ENCODE measurements around the gene PCDHGB3.
A peak's percentile ranks its signal among the peaks of the same experiment; 100 is the strongest.
"Not testable (repeated sequence)": the region's sequence is repeated elsewhere in the genome, so short reads cannot be mapped to it uniquely, and the experiment has no call there.

The PCDHGB3 gene

DNA sequence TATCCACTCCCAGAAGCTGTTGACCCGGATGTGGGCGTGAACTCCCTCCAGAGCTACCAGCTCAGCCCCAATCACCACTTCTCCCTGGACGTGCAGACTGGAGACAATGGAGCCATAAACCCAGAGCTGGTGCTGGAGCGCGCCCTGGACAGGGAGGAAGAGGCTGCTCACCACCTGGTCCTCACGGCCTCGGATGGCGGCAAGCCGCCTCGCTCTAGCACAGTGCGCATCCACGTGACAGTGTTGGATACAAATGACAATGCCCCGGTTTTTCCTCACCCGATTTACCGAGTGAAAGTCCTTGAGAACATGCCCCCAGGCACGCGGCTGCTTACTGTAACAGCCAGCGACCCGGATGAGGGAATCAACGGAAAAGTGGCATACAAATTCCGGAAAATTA is 23.2 kb downstream of the PCDHGB3 start:
- DNase-seq = no peak

DNA sequence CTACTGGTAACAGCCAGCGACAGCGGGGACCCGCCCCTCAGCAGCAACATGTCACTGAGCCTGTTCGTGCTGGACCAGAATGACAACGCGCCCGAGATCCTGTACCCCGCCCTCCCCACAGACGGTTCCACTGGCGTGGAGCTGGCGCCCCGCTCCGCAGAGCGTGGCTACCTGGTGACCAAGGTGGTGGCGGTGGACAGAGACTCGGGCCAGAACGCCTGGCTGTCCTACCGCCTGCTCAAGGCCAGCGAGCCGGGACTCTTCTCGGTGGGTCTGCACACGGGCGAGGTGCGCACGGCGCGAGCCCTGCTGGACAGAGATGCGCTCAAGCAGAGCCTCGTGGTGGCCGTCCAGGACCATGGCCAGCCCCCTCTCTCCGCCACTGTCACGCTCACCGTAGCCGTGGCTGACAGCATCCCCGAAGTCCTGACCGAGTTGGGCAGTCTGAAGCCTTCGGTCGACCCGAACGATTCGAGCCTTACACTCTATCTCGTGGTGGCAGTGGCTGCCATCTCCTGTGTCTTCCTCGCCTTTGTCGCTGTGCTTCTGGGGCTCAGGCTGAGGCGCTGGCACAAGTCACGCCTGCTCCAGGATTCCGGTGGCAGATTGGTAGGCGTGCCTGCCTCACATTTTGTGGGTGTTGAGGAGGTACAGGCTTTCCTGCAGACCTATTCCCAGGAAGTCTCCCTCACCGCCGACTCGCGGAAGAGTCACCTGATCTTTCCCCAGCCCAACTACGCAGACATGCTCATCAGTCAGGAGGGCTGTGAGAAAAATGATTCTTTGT is 24.6 kb downstream of the PCDHGB3 start:
- not testable (repeated sequence) for DNase-seq

DNA sequence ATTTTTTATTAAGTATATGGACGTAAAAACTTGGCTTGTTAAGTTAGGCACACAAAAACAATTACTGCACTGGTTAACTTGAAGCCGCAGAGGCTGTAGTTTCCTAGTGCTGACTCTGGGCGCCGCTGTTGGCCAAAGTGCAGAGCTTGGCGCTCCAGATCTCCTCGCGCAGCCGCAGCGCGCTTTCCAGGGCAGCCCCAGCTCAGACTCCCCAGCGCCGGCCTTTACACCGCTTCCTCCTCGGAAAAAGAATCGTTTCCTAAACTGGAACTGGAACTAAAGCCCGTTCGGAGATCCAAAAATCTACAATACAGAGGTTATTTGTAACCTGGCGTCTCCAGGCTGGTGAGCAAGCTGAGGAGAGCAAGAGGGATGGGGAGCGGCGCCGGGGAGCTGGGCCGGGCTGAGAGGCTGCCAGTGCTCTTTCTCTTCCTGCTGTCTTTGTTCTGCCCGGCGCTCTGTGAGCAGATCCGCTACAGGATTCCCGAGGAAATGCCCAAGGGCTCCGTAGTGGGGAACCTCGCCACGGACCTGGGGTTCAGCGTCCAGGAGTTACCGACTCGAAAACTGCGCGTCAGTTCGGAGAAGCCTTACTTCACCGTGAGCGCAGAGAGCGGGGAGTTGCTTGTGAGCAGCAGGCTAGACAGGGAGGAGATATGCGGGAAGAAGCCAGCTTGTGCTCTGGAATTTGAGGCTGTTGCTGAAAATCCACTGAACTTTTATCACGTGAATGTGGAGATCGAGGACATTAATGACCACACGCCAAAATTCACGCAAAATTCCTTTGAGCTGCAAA is 27.9 kb downstream of the PCDHGB3 start, which contains the start of gene PCDHGB5:
Gene PCDHGB5, plus strand, starts transcription at position 192 of the 796 bp plus-strand sequence. Its CDS starts 181 bp downstream, at position 373.
- DNase-seq = peak; percentile 39 to 41

DNA sequence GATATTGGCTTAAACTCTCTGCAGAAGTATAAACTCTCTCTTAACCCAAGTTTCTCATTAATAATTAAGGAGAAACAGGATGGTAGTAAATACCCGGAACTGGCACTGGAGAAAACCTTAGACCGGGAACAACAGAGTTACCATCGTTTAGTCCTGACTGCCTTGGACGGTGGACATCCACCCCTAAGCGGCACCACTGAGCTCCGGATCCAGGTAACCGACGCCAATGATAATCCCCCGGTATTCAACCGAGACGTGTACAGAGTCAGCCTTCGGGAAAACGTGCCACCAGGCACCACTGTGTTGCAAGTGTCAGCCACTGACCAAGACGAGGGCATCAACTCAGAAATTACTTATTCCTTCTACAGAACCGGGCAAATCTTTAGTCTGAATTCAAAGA is 28.6 kb downstream of the PCDHGB3 start:
- no peak for DNase-seq

DNA sequence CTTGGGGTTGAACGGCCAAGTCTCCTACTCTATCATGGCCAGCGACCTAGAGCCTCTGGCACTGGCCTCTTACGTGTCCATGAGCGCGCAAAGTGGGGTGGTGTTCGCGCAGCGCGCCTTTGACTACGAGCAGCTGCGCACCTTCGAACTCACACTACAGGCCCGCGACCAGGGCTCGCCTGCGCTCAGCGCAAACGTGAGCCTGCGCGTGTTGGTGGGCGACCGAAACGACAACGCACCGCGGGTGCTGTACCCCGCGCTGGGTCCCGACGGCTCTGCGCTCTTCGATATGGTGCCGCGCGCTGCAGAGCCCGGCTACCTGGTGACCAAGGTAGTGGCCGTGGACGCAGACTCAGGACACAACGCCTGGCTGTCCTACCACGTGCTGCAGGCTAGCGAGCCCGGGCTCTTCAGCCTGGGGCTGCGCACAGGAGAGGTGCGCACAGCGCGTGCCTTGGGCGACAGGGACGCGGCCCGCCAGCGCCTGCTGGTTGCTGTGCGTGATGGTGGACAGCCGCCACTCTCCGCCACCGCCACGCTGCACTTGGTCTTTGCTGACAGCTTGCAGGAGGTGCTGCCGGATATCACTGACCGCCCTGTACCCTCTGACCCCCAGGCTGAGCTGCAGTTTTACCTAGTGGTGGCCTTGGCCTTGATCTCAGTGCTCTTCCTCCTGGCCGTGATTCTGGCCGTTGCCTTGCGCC is 29.7 kb downstream of the PCDHGB3 start:
- no peak for DNase-seq

DNA sequence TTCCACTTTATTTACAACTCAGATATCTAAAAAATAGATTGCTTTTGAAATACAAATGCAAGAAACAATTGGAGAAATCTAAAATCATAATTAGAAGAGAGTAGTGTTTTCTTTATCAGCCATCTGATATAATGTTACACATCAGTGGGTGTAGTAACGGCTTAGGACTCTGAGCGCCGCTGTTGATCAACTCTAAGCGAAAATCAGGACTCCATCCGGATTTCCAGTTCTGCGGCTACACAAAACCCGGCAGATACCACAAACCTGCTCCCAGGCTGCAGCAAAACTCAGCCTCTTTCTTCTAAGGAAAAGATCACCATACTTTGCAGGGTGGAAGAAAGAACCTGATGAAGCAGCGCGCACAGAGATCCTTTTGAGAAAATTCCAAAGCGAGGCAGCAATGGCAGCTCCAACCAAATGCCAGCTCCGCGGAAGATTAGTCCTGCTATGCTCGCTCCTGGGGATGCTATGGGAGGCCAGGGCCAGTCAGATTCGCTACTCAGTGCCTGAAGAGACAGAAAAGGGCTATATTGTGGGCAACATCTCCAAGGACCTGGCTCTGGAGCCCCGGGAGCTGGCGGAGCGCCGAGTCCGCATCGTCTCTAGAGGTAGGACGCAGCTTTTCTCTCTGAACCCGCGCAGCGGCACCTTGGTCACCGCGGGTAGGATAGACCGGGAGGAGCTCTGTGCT is 32.7 kb downstream of the PCDHGB3 start, which contains the start of gene PCDHGA9:
Gene PCDHGA9, plus strand, starts transcription at position 226 of the 691 bp plus-strand sequence. Its CDS starts 175 bp downstream, at position 401.
- DNase-seq = peak in 1 of 2 donors; percentile 19

DNA sequence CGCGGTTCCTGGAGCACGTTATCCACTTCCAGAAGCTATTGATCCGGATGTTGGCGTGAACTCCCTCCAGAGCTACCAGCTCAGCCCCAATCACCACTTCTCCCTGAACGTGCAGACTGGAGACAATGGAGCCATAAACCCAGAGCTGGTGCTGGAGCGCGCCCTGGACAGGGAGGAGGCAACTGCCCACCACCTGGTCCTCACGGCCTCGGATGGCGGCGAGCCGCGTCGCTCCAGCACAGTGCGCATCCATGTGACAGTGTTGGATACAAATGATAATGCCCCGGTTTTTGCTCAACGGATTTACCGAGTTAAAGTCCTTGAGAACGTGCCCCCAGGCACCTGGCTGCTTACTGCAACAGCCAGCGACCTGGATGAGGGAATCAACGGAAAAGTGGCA is 33.3 kb downstream of the PCDHGB3 start:
- no peak for DNase-seq

DNA sequence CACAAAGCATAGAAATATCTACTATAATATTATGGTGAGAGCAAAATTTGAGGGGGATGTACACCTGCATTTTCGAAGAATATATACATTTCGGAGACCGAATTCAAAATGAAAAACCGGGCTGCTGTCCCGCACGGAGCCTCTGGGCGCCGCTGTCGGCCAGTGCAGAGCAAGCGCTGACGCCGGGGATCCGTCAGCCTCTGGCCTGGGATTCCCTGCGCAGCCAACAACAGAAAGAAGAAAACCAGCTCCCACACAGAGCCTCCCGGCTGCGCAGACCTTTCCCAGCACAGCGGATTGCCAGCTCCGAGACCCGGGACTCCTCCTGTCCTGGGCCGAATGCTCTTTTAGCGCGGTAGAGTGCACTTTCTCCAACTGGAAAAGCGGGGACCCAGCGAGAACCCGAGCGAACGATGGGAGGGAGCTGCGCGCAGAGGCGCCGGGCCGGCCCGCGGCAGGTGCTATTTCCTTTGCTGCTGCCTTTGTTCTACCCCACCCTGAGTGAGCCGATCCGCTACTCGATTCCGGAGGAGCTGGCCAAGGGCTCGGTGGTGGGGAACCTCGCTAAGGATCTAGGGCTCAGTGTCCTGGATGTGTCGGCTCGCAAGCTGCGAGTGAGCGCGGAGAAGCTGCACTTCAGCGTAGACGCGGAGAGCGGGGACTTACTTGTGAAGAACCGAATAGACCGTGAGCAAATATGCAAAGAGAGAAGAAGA is 37.9 kb downstream of the PCDHGB3 start, which contains the start of gene PCDHGB6:
Gene PCDHGB6, plus strand, starts transcription at position 232 of the 716 bp plus-strand sequence. Its CDS starts 182 bp downstream, at position 414.
- peak; percentile 27 to 44 for DNase-seq

DNA sequence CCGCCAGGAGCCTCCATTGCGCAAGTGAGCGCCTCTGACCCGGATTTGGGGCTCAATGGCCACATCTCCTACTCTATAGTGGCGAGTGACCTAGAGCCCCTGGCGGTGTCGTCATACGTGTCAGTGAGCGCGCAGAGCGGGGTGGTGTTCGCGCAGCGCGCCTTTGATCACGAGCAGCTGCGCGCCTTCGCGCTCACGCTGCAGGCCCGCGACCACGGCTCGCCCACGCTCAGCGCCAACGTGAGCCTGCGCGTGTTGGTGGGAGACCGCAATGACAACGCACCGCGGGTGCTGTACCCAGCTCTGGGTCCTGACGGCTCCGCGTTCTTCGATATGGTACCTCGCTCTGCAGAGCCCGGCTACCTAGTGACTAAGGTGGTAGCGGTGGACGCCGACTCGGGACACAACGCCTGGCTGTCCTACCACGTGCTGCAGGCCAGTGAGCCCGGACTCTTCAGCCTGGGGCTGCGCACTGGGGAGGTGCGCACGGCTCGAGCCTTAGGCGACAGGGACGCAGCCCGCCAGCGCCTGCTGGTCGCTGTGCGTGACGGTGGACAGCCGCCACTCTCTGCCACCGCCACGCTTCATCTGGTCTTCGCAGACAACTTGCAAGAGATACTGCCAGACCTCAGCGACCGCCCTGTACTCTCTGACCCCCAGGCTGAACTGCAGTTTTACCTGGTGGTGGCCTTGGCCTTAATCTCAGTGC is 39.7 kb downstream of the PCDHGB3 start:
- DNase-seq = no peak

DNA sequence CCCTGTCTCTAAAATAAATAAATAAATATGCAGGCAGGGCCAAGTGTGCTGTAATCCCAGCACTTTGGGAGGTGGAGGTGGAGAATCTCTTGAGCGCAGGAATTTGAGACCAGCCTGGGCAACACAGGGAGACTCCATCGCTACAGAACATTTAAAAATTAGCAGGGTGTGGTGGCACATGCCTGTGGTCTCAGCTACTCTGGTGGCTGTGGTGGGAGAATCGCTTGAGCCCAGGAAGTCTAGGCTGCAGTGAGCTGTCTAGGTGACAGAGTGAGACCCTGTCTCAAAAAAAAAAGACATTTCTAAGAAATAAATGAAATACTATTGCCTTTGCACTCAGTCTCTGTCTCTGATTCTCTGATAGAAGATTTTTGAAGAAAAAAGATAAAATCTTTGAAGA is 41.5 kb downstream of the PCDHGB3 start:
- no peak for DNase-seq

DNA sequence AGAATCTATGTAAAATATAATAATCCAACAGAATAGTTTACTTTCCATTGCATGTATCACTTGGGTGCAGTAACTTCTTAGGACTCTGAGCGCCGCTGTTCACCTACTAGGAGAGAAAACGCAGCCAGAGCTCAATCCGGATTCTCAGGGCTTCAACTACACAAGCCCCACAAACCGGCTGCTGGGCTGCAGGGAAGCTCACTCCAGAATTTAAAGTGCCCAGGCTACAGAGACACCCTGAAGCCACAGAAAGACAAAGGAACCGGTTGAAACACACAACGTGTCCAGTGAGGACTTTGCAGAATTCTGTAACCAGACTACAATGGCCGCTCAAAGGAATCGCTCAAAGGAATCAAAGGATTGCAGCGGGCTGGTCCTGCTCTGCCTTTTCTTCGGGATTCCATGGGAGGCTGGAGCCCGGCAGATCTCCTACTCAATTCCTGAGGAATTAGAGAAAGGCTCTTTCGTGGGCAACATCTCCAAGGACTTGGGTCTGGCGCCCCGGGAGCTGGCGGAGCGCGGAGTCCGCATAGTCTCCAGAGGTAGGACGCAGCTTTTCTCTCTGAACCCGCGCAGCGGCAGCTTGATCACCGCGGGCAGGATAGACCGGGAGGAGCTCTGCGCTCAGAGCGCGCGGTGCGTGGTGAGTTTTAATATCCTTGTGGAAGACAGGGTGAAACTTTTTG is 43.0 kb downstream of the PCDHGB3 start, which contains the start of gene PCDHGA10:
Gene PCDHGA10, plus strand, starts transcription at position 134 of the 686 bp plus-strand sequence. Its CDS starts 189 bp downstream, at position 323.
- peak; percentile 60 to 65 for DNase-seq

DNA sequence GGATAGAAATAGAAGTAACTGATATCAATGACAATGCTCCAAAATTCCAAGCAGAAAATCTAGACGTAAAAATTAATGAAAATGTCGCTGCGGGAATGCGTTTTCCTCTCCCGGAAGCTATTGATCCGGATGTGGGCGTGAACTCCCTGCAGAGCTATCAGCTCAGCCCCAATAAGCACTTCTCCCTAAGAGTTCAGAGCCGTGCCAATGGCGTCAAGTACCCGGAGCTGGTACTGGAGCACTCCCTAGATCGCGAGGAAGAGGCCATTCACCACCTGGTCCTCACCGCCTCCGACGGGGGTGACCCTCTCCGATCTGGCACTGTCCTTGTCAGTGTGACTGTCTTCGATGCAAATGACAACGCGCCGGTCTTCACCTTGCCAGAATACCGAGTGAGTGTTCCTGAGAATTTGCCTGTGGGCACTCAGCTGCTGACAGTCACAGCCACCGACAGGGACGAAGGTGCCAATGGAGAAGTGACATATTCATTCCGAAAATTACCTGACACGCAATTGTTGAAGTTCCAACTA is 43.6 kb downstream of the PCDHGB3 start:
- no peak for DNase-seq

DNA sequence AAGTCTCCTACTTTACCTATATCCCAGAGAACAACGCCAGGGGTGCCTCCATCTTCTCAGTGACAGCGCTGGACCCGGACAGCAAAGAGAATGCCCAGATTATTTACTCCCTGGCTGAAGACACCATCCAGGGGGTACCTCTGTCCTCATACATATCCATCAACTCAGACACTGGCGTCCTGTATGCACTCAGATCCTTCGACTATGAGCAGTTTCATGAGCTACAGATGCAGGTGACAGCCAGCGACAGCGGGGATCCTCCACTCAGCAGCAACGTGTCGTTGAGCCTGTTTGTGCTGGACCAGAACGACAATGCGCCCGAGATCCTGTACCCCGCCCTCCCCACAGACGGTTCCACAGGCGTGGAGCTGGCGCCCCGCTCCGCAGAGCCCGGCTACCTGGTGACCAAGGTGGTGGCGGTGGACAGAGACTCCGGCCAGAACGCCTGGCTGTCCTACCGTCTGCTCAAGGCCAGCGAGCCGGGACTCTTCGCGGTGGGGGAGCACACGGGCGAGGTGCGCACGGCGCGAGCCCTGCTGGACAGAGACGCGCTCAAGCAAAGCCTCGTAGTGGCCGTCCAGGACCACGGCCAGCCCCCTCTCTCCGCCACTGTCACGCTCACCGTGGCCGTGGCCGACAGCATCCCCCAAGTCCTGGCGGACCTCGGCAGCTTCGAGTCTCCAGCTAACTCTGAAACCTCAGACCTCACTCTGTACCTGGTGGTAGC is 44.7 kb downstream of the PCDHGB3 start:
- not testable (repeated sequence) for DNase-seq

DNA sequence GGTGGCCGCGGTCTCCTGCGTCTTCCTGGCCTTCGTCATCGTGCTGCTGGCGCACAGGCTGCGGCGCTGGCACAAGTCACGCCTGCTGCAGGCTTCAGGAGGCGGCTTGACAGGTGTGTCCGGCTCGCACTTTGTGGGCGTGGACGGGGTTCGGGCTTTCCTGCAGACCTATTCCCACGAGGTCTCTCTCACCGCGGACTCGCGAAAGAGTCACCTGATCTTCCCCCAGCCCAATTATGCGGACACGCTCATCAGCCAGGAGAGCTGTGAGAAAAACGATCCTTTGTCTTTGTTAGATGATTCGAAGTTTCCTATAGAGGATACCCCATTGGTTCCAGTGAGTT is 45.2 kb downstream of the PCDHGB3 start:
- not testable (repeated sequence) for DNase-seq

DNA sequence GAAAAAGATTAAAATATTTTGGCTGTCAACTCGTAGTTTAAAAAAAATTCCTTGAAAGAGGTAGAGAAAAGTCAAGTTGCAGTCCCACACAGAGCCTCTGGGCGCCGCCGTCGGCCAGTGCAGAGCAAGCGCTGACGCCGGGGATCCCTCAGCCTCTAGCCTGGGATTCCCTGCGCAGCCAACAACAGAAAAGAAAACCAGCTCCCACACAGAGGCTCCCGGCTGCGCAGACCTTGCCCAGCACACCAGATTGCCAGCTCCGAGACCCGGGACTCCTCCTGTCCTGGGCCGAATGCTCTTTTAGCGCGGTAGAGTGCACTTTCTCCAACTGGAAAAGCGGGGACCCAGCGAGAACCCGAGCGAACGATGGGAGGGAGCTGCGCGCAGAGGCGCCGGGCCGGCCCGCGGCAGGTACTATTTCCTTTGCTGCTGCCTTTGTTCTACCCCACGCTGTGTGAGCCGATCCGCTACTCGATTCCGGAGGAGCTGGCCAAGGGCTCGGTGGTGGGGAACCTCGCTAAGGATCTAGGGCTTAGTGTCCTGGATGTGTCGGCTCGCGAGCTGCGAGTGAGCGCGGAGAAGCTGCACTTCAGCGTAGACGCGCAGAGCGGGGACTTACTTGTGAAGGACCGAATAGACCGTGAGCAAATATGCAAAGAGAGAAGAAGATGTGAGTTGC is 47.6 kb downstream of the PCDHGB3 start, which contains the start of gene PCDHGB7:
Gene PCDHGB7, plus strand, starts transcription at position 184 of the 679 bp plus-strand sequence. Its CDS starts 183 bp downstream, at position 367.
- DNase-seq = peak; percentile 46 to 55

DNA sequence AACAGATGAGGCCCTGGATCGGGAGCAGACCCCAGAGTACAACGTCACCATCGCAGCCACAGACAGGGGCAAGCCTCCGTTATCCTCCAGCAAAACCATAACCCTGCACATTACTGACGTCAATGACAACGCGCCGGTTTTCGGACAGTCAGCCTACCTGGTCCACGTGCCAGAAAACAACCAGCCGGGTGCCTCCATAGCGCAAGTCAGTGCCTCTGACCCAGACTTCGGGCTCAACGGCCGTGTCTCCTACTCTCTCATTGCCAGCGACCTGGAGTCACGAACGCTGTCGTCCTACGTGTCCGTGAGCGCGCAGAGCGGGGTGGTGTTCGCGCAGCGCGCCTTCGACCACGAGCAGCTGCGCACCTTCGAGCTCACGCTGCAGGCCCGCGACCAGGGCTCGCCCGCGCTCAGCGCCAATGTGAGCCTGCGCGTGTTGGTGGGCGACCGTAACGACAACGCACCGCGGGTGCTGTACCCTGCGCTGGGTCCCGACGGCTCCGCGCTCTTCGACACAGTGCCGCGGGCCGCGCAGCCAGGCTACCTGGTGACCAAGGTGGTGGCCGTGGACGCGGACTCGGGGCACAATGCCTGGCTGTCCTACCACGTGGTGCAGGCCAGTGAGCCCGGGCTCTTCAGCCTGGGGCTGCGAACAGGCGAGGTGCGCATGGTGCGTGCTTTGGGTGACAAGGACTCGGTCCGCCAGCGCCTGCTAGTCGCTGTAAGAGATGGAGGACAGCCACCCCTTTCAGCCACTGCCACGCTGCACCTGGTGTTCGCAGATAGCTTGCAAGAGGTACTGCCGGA is 49.2 kb downstream of the PCDHGB3 start:
- no peak for DNase-seq

DNA sequence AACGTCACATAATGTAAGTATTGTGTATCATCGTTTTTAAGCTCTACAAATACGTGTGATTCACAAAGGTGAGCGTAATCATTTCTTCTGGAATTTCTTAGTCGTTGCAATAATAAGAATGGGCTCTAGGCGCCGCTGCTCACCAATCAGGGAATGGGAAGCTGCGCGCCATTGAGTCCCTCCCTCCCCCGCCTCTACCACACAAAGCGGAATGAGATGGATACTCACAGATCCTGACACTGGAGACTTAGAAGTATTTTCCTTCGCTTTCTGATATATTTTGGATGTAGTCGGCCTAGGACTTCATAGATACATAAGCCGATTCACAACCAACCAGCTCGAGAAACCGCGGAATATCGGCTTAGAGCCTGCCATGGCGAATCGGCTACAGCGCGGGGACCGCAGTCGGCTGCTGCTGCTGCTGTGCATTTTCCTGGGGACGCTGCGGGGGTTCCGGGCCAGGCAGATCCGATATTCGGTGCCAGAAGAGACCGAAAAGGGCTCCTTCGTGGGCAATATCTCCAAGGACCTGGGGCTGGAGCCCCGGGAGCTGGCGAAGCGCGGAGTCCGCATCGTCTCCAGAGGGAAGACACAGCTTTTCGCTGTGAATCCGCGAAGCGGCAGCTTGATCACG is 50.9 kb downstream of the PCDHGB3 start, which contains the start of gene PCDHGA11:
Gene PCDHGA11, plus strand, starts transcription at position 197 of the 634 bp plus-strand sequence. Its CDS starts 177 bp downstream, at position 374.
- peak; percentile 34 to 55 for DNase-seq
